IPS DF 6.9 (cell line): ENCODE measurements around the gene NEDD4L.

Source experiments
- DNase-seq: peaks from one replicate; pipeline ENCODE4 v3.0.0-alpha.2; 2013; ENCODE audit warnings: low read depth, low spot score
- H3K27ac ChIP-seq: one replicate; pipeline ENCODE4 v1.5.1; 2013; ENCODE audit warnings: low read length, control low read depth
- H3K27me3 ChIP-seq: 2 replicates; pipeline ENCODE4 v1.6.1; 2013; ENCODE audit warnings: mild to moderate bottlenecking, low read length; ENCODE audit not compliant: control insufficient read depth, insufficient read depth
- H3K36me3 ChIP-seq: 2 replicates; pipeline ENCODE4 v1.6.1; 2013; ENCODE audit warnings: low read length; ENCODE audit not compliant: control insufficient read depth, insufficient read depth
- H3K4me1 ChIP-seq: 2 replicates; pipeline ENCODE4 v1.6.1; 2013; ENCODE audit warnings: low read length; ENCODE audit not compliant: control insufficient read depth, insufficient read depth
- H3K4me3 ChIP-seq: 2 replicates; pipeline ENCODE4 v1.5.1; 2013; ENCODE audit warnings: mild to moderate bottlenecking, low read length
- H3K9me3 ChIP-seq: 2 replicates; pipeline ENCODE4 v1.6.1; 2013; ENCODE audit warnings: low read length, inconsistent platforms; ENCODE audit not compliant: control insufficient read depth, insufficient read depth
- WGBS: extraction: QIAGEN DNeasy Blood & Tissue Kit; methylation state at CpG from one replicate; pipeline ENCODE4 v1.1.7; 2013; ENCODE audit warnings: mixed read lengths, missing lambda C conversion rate; ENCODE audit not compliant: insufficient read length, insufficient coverage; 5-methylcytosine and 5-hydroxymethylcytosine counted together

Gene NEDD4L

DNA sequence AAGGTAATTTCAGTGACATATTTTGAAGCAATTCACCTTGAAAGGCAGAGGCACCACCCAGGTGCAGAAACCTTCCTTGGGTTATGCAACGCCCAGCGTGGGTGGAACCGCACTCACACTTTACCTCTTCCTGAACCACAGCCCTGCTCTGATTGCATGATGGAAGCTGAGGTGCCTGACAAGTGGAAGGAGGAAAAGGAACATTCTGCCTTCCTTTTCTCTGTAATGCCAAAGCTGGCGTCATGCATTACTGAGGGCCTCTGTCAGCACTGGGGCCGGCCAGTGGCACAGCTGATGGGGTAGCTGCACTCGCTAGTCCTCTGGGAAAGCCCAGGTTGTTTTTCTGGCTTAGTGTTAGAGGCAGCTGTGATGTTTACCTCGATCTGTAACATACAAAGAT, 266.5 kb downstream of the NEDD4L start:
- Histone ChIP-seq H3K36me3 (no peaks in the 10 kb centered on the region), H3K9me3 (no peaks in the 10 kb centered on the region), H3K27ac (no peak overlapping the region), H3K4me3 (no peak overlapping the region), H3K4me1 (no peaks in the 10 kb centered on the region), H3K27me3 (no peaks in the 10 kb centered on the region)
- no CpG with 5 or more reads among the region's 7 CpGs for WGBS
- no peak for DNase-seq

DNA sequence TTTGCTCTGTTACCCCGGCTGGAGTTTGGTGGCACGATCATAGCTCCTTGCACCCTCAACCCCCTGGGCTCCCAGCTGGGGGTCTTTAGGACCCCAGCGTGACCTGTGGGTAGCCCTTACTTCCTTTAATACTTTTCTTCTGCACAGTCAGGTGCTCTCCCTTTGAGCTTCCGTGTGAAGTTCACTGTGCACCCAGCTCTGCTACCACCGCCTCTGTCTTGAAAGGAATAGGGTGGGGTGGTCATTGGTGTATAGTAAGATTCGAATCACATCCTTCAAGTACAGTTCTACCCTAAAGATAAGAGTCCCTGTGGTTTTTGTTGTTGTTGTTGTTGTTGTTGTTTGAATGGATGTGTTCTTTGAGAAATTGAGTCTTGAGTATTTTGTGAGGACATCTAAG, 267.4 kb downstream of the NEDD4L start:
- Histone ChIP-seq H3K27ac (no peak overlapping the region), H3K27me3 (no peaks in the 10 kb centered on the region), H3K4me3 (no peak overlapping the region), H3K4me1 (peaks cover under 1% of the 10 kb centered on the region; the same call in 1 of the 2 replicates), H3K9me3 (no peaks in the 10 kb centered on the region), H3K36me3 (no peaks in the 10 kb centered on the region)
- no peak for DNase-seq
- WGBS: no CpG with 5 or more reads among the region's 6 CpGs

DNA sequence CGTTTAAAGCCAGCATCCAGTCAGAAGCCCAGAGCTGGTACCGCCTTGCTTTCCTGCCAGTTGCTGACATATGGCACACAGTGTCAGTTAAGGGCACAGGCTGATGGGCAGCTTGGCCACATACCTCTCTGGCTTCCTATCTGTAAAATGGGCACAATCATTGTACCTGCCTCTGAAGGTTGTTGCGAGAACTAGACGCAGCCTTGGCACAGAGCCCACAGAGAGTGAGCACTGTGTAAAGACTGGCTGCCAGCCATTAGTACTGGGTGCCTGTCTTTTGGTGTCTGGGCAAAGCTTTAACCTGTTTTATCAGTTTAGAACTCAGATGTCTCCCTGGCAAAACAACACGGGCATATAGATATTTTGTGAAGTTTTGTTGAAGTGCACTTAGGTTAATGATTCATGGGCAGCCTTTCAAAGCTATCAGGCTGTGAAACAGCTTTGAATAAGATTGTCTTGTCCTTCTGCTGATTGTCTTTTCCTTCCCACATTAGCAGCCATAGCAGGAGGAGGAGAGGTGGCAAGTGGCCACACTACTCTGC, 269.5 kb downstream of the NEDD4L start:
- H3K27me3 ChIP-seq: no peaks in the 10 kb centered on the region
- WGBS: no CpG with 5 or more reads among the region's 5 CpGs
- no peaks in the 10 kb centered on the region for H3K9me3 ChIP-seq
- no peak for DNase-seq
- no peak overlapping the region for H3K4me3 ChIP-seq
- no peaks in the 10 kb centered on the region for H3K36me3 ChIP-seq
- no peak overlapping the region for H3K27ac ChIP-seq
- peaks cover 6% of the 10 kb centered on the region; the same call in 1 of the 2 replicates for H3K4me1 ChIP-seq

DNA sequence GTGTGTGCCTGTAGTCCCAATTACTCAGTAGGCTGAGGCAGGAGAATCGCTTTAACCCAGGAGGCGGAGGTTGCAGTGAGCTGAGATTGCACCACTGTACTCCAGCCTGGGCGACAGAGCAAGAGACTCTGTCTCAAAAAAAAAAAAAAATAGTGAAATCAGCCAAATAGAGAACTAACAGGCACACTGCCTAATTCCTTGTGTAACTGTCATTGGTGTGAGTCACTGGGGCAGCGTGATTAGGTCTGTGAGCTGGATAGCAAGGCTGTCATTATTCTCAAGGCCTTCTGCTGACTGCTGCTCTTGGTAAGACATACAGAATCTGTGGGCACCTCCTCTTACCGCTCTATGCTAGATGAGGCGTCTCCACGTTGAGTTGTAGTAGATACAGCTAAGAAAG, 270.3 kb downstream of the NEDD4L start:
- Histone ChIP-seq H3K9me3 (no peaks in the 10 kb centered on the region), H3K4me1 (peaks cover 6% of the 10 kb centered on the region; the same call in 1 of the 2 replicates), H3K36me3 (no peaks in the 10 kb centered on the region), H3K27me3 (no peaks in the 10 kb centered on the region), H3K27ac (no peak overlapping the region), H3K4me3 (no peak overlapping the region)
- WGBS: no CpG with 5 or more reads among the region's 7 CpGs
- DNase-seq: no peak

DNA sequence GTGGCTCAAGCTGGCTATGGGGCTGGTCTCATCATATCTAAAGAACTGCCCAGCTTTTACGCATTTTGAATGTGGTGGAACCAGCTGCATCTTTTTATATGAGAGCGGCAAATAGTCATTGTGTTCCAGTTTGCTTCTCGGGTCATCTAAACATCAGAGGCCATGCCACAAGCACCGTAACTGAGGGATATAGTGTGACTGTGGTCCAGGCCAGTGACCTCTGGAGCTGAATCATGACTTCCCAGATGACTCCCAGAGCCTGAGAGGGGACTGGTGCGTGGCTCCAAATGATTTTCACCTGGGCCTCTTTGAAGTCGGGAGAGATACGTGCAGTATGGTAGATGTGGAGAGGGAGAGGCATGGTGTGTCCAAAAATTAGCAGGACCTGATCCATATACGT, 271.0 kb downstream of the NEDD4L start:
- no peaks in the 10 kb centered on the region for H3K36me3 ChIP-seq
- H3K4me3 ChIP-seq: no peak overlapping the region
- H3K9me3 ChIP-seq: no peaks in the 10 kb centered on the region
- no peak for DNase-seq
- H3K4me1 ChIP-seq: peaks cover 6% of the 10 kb centered on the region; the same call in 1 of the 2 replicates
- no CpG with 5 or more reads among the region's 8 CpGs for WGBS
- H3K27ac ChIP-seq: no peak overlapping the region
- no peaks in the 10 kb centered on the region for H3K27me3 ChIP-seq

DNA sequence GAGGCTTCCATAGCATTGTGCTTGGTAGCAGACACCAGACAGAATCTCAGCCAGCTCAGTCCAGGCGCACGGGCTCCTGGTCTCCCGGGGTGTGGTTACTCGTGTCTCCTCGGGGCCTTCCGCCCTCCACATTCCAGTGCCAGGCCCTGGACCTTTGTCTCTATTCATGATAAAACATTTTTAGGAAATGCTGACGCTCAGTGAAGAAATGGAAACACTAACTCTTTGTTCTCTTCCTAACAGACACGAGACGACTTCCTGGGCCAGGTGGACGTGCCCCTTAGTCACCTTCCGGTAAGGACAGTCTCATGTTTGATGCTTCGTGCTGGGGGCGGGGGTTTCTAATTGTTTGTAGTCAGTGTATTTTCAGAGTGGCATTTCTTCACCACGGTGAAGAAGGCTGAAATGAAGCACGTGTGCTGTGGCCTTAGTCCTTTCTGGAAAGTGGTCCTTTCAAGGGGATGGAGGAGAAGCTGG, 271.8 kb downstream of the NEDD4L start:
- whole genome bisulfite sequencing: no CpG with 5 or more reads among the region's 15 CpGs
- H3K4me1 ChIP-seq: peaks cover 6% of the 10 kb centered on the region; the same call in 1 of the 2 replicates
- no peaks in the 10 kb centered on the region for H3K9me3 ChIP-seq
- no peaks in the 10 kb centered on the region for H3K36me3 ChIP-seq
- H3K4me3 ChIP-seq: no peak overlapping the region
- H3K27ac ChIP-seq: no peak overlapping the region
- H3K27me3 ChIP-seq: no peaks in the 10 kb centered on the region
- no peak for DNase-seq

DNA sequence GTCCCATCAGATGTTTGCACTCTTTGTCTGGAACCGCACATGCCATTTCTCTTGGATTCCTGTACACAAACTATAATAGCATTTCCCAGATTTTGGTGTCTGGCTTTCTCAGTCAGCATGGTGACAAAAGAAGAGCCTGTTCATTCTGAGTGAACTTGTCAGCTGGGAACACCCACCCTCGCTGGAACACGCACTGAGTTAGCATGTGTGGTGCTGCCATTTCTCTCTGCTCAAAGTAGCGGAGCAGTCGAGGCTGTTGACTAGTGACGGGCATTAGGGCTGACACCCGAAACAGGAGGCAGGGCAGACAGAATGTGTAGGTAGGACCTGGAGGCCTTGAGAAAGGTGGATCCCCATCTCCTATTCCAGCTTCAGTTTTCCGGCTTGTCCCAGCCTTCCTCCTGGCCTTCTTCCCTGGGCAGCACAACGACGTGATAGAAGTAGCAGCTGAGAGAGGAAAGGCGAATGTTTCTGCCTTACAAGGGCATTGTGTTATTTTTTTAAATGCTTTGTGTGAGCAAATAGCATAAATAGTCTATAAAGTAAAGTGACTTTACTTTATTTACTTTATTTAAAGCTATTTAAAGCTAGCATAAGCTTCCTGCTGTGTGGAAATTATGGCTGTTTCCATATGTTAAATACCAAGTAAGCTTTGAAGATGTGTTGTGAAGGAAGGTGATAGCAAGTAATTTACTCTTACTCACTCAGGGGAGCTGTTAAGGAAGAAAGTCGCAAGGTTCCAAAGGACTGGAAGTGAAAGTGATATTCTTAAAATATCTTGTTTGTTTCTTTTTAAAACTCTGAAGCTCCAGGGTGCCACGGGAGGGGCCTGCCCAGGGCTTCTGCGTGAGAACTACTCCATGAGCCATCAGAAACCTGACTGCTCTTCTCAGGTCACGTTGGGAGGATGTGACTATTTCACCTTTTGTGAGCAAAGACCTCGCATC, 272.6 kb downstream of the NEDD4L start:
- no CpG with 5 or more reads among the region's 16 CpGs for WGBS
- peaks cover 6% of the 10 kb centered on the region; the same call in 1 of the 2 replicates for H3K4me1 ChIP-seq
- H3K27me3 ChIP-seq: no peaks in the 10 kb centered on the region
- H3K4me3 ChIP-seq: no peak overlapping the region
- H3K36me3 ChIP-seq: no peaks in the 10 kb centered on the region
- no peaks in the 10 kb centered on the region for H3K9me3 ChIP-seq
- H3K27ac ChIP-seq: no peak overlapping the region
- no peak for DNase-seq

DNA sequence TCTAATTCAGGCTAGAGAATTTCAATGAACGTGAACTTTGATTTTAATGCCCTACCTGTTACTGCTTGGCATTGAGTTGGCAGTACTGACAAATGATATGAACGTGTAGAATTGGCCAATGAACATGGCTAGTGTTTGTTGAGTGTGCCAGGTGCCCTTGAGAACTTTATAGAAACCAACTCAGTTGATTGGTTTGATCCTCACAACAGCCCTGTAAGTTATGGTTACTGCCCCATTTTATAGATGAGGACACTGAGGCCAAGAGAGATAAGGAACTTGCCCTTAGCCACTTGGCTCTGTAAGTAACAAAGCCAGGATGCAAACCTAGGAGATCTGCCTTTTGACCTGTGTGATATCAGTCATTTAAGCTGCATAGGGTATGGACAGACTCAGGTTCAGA, 275.7 kb downstream of the NEDD4L start:
- H3K27ac ChIP-seq: no peak overlapping the region

DNA sequence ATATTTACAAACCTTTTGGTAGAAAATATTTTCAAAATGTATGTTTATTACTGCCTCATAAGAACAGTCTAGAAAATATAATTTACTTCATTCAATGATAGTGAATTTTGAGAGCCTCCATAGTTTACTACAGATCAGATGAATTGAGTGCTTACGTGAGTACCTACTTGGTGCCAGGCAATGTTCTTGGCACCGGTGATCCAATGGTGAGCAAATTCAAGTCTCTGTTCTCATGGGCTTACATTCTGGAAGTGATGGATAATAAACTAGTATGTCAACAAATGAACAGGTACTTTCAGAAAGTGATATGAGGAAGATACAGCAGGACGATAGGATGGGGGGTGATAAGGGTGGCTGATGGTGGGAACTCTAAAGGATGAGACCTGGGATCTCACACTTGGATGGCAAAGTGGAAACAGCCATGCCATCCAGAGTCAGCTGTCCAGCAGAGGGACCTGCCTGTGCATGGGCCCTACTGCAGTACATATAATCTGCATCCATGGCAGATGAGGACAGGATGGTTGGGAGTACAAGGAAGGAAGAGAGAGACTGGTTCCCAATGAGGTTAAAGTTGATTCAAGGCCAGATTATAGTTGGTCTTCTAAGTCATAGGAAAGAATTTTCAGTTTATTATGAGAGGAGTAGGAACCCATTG, 277.0 kb downstream of the NEDD4L start:
- Histone ChIP-seq H3K27me3 (no peaks in the 10 kb centered on the region), H3K9me3 (no peaks in the 10 kb centered on the region), H3K4me1 (peaks cover 6% of the 10 kb centered on the region; the same call in 1 of the 2 replicates), H3K36me3 (no peaks in the 10 kb centered on the region), H3K4me3 (no peak overlapping the region), H3K27ac (no peak overlapping the region)
- no peak for DNase-seq
- no CpG with 5 or more reads among the region's 3 CpGs for WGBS

More for the DNA sequence above, 275.7 kb downstream of the NEDD4L start:
- no peaks in the 10 kb centered on the region for H3K36me3 ChIP-seq
- H3K4me1 ChIP-seq: peaks cover 6% of the 10 kb centered on the region; the same call in 1 of the 2 replicates
- no peak for DNase-seq
- H3K9me3 ChIP-seq: no peaks in the 10 kb centered on the region
- no peaks in the 10 kb centered on the region for H3K27me3 ChIP-seq
- H3K4me3 ChIP-seq: no peak overlapping the region
- WGBS: no CpG with 5 or more reads among the region's 2 CpGs

DNA sequence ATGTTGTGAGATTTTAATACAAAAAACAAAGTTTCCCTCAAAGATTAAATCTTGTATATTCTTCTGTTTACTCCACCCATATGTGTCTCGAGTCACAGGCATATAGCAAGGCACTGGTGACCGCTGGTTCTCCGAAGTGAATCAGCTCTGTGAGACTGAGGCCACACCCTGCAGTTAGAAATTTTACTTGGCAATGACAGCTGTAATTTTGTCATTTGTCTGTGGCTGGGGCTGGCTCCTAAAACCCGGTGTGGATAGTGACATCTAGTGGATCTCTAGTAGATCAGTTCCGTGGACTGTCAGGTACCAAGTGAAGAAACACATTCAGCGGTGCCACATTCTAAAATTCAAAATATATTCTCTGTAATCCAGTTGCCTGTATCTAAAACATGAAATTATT, 278.0 kb downstream of the NEDD4L start:
- H3K4me3 ChIP-seq: no peak overlapping the region
- no peaks in the 10 kb centered on the region for H3K9me3 ChIP-seq
- WGBS: no CpG with 5 or more reads among the region's 6 CpGs
- DNase-seq: no peak
- no peak overlapping the region for H3K27ac ChIP-seq
- no peaks in the 10 kb centered on the region for H3K27me3 ChIP-seq
- peaks cover 3% of the 10 kb centered on the region; the same call in 1 of the 2 replicates for H3K4me1 ChIP-seq
- H3K36me3 ChIP-seq: no peaks in the 10 kb centered on the region
